Mesodermal cell (in vitro differentiated cells): ENCODE data around the gene CABP4.

Experiments used
- H3K27ac ChIP-seq: 2 replicates; pipeline ENCODE4 v1.7.0; 2013; ENCODE audit warnings: mild to moderate bottlenecking, low read depth, low read length, moderate library complexity; ENCODE audit not compliant: severe bottlenecking
- H3K36me3 ChIP-seq: 2 replicates; pipeline ENCODE4 v1.7.1; 2013; ENCODE audit warnings: mild to moderate bottlenecking, low read length, moderate library complexity; ENCODE audit not compliant: control insufficient read depth, insufficient read depth
- H3K4me1 ChIP-seq: one replicate; pipeline ENCODE4 v1.7.1; 2013; ENCODE audit warnings: mild to moderate bottlenecking, low read length; ENCODE audit not compliant: insufficient read depth, control insufficient read depth, poor library complexity, severe bottlenecking
- H3K4me3 ChIP-seq: 2 replicates; pipeline ENCODE4 v1.7.0; 2013; ENCODE audit warnings: low read length, control low read depth, mild to moderate bottlenecking; ENCODE audit not compliant: insufficient read depth, poor library complexity, severe bottlenecking; ENCODE audit errors: extremely low read depth
- H3K9me3 ChIP-seq: 2 replicates; pipeline ENCODE4 v1.7.1; 2013; ENCODE audit warnings: mild to moderate bottlenecking, low read length, moderate library complexity; ENCODE audit not compliant: control insufficient read depth
- WGBS, 2 experiments: methylation state at CpG; one replicate each; pipeline ENCODE4 v1.1.5; 2013; ENCODE audit warnings: missing lambda C conversion rate in 2 of 2; ENCODE audit not compliant: insufficient coverage in 2 of 2; 5-methylcytosine and 5-hydroxymethylcytosine counted together

The CABP4 gene

DNA sequence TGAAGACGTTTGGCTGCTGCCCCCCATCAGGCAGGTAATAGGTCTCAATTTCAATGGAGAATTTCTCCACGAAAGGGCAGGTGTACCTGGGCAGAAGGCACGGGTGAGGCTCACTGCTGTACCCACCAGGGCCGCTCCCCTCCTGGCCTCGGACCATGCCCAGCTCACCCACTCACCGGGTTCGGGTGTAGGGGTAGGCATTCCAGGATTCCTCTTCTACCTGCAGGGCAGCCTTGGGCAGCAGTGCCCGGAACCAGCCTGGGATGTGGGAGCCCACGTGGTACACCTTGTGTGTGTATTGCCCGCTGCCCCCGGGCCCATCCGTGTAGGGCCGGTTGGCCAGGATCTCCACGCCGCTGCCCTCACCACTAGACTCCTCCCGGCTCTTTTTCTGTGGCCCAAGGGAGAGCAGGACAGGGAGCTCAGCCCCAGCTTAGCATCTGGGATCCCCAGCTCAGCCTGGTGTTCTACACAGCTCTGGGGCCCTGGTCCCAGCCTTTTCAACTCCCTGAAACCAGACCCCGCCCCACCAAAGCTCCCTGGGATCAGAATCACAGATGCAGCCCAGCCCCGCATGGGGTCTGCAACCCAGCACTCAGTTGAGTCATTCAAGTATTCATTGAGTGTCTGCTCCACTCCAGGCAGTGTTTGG, 47.3 kb downstream of the CABP4 start:
- Histone ChIP-seq H3K9me3 (no peaks in the 10 kb centered on the region), H3K36me3 (peaks cover 45% of the 10 kb centered on the region), H3K4me3 (no peak overlapping the region), H3K4me1 (peaks cover 24% of the 10 kb centered on the region), H3K27ac (no peak overlapping the region)
- 94 to 96% methylated on average over 17 of the region's 18 CpGs for WGBS, 2 experiments

DNA sequence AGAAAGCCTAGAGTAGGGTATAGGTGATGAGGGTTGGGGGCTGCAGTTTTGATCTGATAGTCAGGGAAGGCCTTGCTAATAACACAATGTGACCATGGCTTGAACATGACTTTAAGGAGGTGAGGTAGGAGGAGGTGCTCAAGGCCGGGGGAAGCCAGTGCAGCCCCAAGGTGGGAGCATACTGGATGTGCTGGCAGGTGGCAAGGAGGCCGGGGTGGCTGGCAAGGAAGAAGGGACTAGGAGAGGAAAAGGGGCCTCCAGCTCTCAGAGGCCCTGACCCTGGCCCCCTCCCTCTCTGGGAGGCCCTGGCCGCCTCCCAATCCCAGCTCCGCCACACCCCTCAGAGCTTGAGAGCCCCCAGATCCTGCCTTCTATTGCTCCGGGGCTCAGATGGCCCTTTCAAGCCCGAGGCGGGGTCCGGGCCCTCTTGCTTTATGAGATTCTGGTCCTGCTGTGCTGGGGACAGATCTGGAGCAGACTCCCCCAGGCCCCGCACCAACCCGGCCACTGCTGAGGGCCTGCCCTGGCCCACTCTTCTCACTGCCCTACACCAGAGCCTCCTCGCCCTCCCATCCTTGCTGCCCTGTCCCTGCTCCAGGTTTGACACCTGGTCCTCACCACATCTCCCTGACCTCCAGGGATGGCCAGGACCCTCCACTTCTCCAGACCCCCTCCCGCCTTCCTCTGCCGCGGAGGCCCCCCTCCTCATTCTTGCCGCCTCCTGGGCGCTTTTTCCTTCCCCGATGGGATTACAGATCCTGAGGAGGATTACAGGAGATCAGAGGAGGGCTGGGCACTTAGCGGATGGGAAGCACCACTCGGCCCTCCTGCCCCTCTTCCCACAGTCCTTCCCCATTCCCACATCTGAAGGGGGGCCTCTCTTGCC, 48.2 kb downstream of the CABP4 start:
- Histone ChIP-seq H3K4me1 (peaks cover 24% of the 10 kb centered on the region), H3K36me3 (peaks cover 35% of the 10 kb centered on the region), H3K9me3 (no peaks in the 10 kb centered on the region), H3K27ac (no peak overlapping the region), H3K4me3 (peak overlapping the region; percentile 81)
- WGBS, 2 experiments = 80 to 84% methylated on average over 13 of the region's 19 CpGs

DNA sequence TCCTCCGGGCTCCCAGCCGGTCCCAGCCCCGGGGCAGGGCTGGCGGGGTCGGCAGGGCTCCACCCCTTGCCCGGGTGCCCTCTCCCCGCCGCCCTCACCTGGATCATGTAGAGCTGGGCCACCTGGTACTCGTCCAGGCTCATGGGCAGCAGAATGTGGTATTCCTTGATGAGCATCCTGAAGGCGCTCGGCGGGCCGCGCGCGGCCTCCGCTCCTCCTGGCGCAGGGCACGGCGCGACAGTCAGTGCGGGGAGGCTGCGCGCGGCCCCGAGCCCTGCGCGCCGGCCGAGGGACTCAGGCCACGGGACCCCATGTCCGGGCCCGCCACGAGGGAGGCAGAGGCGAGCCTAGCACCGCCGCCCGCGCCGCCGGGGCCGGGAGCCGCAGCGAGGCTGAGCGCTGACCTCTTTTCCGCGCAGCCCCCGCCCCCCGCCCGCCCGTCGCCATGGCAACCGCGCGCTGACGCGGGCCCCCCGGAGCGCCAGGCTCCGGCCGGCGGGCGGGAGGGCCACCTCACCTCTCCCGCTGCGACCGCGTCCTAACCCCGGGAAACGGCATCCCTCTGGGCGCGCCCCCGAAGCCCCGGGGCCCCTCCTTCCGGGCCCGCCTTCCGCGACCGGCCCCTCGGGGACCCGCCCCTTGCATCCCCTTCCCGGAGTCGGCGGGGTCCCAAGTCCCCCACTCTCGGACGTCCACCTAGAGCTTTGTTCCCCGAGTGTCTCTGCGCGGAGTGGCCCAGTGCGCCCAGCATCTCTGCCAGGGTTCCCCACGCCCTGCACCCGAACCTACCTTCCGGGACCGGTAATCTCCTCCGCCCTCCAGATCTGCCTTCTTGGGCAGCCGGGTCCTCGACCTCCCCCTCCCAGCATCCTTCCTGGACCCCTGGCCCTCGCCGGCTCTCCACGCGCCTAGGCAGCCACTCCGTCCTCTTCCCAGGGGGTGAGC, 49.1 kb downstream of the CABP4 start:
- peak overlapping the region; percentile 81 for H3K4me3 ChIP-seq
- H3K9me3 ChIP-seq = no peaks in the 10 kb centered on the region
- H3K4me1 ChIP-seq = peaks cover 24% of the 10 kb centered on the region
- H3K36me3 ChIP-seq = peaks cover 34% of the 10 kb centered on the region
- 1% methylated on average over 52 to 95 of the region's 101 CpGs for WGBS, 2 experiments
- peak overlapping the region; percentile 57 for H3K27ac ChIP-seq

DNA sequence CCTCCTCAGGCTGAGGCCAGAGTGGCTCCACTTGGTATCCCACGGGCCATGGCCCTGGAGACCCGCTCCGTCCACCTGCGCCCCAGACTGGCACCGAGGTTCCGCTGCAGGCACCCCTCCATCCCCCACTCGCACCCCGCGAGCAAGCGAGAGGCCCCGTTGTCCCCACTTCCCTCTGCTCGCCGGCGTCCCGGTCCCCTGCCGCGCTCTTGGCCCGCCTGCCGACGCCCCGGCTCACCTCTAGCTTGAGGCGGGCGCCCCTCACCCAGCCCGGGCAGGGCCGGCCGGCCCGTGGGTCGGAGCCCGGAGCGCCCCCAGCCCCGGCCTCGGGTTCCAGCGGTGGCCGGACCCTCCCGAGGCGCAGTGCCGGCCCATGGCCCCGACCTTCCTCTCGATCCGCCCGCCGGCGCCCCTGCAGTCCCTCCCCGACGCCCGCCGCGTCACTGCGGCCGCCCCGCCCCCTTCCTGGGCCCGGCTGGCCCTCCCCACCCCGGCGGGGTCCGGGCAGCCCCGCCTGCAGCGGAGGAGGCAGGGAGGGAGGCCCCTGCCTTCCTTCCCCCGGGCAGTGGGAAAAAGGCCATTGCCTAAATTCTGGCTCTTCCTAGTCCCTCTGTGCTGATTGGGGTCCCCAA, 49.9 kb downstream of the CABP4 start, which contains the start of gene PITPNM1:
PITPNM1 (minus strand) TSS at position 414 of the 632 bp plus-strand sequence. CDS start 1,183 bp downstream, outside the sequence.
- peak within 1 kb of the TSS; percentile 73 for H3K27ac ChIP-seq
- WGBS, 2 experiments = 0% methylated on average over 31 to 55 of the region's 58 CpGs
- peaks cover 24% of the 10 kb centered on the region for H3K4me1 ChIP-seq
- peaks cover 27% of the 10 kb centered on the region for H3K36me3 ChIP-seq
- peak within 1 kb of the TSS; percentile 81 for H3K4me3 ChIP-seq
- H3K9me3 ChIP-seq = no peaks in the 10 kb centered on the region

DNA sequence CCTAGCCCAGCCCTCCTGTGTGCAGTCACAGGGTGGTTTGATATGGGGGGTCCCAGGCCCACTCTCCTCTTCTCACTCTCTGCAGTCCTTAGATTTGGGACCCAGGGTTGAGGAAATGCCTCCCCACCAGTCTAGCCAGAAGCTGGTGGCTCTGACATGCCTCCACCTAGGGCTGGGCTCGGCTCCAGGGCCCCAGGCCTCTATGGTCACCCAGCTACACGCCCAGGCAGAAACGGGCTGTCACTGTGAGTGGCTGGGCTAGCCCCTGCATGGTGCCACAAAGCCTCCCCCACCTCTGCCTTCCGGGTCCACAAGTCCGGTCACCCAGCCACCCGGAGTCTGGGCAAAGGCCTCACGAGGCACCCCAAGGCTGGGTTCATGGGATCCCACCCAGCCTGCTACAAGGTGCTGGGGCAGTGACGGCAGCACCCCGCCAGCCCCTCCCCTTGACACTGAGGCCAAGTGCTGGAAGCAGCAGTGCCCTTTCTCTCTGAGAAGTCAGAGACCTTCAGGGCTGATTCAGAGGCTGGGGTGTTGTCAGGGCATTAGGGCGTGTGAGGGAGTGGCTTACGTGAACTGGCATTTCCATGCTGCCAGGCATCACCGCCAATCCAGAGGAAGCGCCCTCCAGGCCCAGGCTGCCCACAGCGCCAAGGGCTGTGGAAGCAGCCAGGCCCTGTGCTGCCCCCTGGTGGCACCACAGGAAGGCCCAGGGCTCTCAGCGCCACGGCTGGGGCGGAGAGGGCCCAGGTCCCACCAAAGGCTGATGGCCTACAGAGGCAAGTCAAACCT, 50.6 kb downstream of the CABP4 start:
- peaks cover 24% of the 10 kb centered on the region for H3K4me1 ChIP-seq
- no peaks in the 10 kb centered on the region for H3K9me3 ChIP-seq
- peak overlapping the region; percentile 73 for H3K27ac ChIP-seq
- WGBS, 2 experiments = 41% methylated on average over 8 to 16 of the region's 17 CpGs
- H3K36me3 ChIP-seq = peaks cover 20% of the 10 kb centered on the region
- peak overlapping the region; percentile 81 for H3K4me3 ChIP-seq

DNA sequence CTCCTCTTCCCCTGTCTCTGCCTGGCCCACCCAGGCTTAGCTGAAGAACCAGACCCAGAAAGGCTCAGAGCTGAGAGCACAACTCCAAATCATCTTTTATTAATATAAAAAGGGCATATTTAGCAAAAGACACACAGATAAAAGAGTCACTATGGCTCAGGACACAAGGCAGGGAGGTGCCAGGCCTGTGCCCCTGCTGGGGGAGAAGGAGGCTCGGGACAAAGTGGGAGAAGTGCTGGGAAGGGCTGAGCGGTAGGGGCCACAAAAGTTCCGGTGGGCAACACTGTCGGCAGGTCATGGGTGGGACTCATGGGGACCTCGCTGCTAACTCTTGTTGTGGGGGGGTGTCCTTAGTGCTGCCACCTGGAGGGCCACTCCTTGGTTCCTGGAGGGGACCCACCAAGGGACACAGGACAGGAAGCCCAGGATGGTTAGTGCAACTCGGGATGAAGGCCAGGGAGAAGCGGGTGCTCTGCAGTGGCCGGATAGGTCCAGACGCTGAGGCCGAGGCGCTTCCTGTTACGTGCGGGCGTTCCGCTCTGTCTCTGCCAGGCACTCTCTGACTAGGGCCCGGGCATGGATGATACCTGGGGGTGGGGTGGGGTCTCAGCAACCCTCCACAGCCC, 51.4 kb downstream of the CABP4 start:
- Histone ChIP-seq H3K9me3 (no peaks in the 10 kb centered on the region), H3K36me3 (peaks cover 13% of the 10 kb centered on the region), H3K27ac (no peak overlapping the region), H3K4me1 (peaks cover 24% of the 10 kb centered on the region), H3K4me3 (peak overlapping the region; percentile 64)
- WGBS, 2 experiments = 93% methylated on average over 5 to 12 of the region's 16 CpGs

DNA sequence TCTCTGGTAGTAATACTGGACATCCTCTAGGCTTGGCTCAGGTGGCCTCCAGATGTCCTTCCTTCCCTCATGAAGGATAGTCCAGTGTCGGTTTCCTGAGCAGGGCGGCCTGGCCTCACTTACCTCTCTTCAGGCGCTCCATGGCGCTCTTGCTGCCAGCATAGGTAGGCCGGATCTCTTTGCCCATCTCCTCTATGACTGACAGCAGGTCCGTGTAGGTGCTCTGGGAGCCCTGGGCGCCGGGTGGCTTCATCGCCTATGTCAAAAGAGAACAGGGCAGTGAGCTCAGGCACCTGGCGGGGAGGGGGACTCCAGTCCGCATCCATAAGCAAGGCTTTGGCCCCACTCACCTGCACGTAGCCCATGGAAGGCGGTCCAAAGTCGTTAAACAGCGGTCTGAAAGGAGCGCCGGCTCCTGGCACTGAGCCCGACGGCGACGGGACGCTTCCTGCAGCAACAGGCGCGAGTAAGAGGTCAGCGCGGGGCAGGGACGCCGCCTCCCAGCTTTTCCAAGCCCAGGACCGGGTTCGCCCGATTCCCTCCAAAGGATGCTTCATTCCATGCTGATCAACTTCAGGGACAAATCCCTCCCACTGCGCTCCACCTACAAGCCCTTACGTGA, 52.2 kb downstream of the CABP4 start:
- Histone ChIP-seq H3K27ac (peak overlapping the region; percentile 98), H3K36me3 (peaks cover 6% of the 10 kb centered on the region), H3K9me3 (no peaks in the 10 kb centered on the region), H3K4me3 (peak overlapping the region; percentile 64), H3K4me1 (peaks cover 24% of the 10 kb centered on the region)
- 25 to 30% methylated on average over 33 of the region's 33 CpGs for WGBS, 2 experiments

DNA sequence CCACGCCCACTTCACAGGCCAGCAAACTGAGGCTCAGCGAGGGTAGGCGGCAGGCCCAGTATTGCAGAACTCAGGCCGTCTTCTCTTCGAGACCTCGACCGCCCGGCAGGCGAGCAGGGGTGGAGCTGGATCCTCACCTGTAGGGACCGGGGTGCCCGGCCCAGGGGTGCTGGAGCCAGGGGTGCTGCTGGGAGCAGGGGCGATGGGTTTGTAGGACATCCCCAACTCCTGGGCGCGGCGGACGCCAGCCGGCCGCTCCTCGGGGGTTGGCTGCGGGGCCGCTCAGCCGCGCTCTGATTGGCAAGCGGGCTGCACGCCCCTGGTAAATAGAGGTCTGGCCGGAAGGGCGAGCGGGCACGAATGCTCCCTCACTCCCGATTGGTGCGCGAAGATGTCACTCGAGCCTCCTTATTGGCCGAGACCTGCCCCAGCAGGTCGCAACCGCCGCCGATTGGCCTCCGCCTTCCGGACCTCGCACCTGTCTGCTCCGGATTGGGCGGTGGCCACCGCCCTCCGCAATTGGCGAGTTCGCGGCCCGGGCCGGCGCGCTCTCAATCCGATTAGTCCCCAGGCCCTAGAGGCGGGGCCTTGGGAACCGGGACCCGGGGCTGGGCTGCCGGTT, 52.8 kb downstream of the CABP4 start, which contains the start of gene CDK2AP2:
CDK2AP2 (minus strand) TSS at position 299 of the 622 bp plus-strand sequence; CDS start at position 219, 80 bp downstream.
- Histone ChIP-seq H3K27ac (peak within 1 kb of the TSS; percentile 98), H3K9me3 (no peaks in the 10 kb centered on the region), H3K4me3 (peak within 1 kb of the TSS; percentile 64), H3K36me3 (no peaks in the 10 kb centered on the region), H3K4me1 (peaks cover 24% of the 10 kb centered on the region)
- 1% methylated on average over 48 to 57 of the region's 57 CpGs for WGBS, 2 experiments
